Hematopoietic multipotent progenitor cell (in vitro differentiated cells): ENCODE measurements around the gene PTPRE. TPM values are rescaled to one million over a fixed set of nuclear protein-coding genes. Genes with fewer than 3 reads are reported as not detected.

Source experiments
- DNase-seq, 3 donors: peaks; one replicate each; pipeline ENCODE4 v3.0.0-alpha.2; 2011 to 2015; ENCODE audit warnings: low read depth in 2 of 3, low spot score in 2 of 3
- total RNA-seq: library from RNA; depleted of rRNA; stranded (reverse); fragments of >200 nt; gene quantifications from one replicate; pipeline ENCODE4 v1.2.3, GENCODE V29; 2012

PTPRE gene
- total RNA-seq, 1 donor = 86.2 TPM

- DNase-seq = no peak
Measured at GRCh38 chr10:127882391-127882790, 24.5 kb upstream of the PTPRE start.

GRCh38 chr10:127882801-127883459 lies 24.0 kb upstream of the PTPRE start:
- no peak for DNase-seq

- no peak for DNase-seq
Measured at GRCh38 chr10:127883516-127883915, 23.4 kb upstream of the PTPRE start.

GRCh38 chr10:127884501-127884900 lies 22.4 kb upstream of the PTPRE start:
- DNase-seq = no peak

- DNase-seq = no peak
Measured at GRCh38 chr10:127886371-127887051, 20.4 kb upstream of the PTPRE start.

GRCh38 chr10:127887541-127888415 lies 19.1 kb upstream of the PTPRE start:
- DNase-seq = no peak

GRCh38 chr10:127888521-127889312 lies 18.2 kb upstream of the PTPRE start:
- DNase-seq = no peak

- no peak for DNase-seq
Measured at GRCh38 chr10:127889605-127890195, 17.2 kb upstream of the PTPRE start.

GRCh38 chr10:127890216-127890615 lies 16.7 kb upstream of the PTPRE start:
- no peak for DNase-seq

- no peak for DNase-seq
Measured at GRCh38 chr10:127890832-127891334, 16.0 kb upstream of the PTPRE start.

GRCh38 chr10:127892743-127893142 lies 14.2 kb upstream of the PTPRE start, which contains the start of gene CLRN3:
Gene CLRN3, minus strand, starts transcription at chr10:127892941. Its CDS starts 157 bp downstream, at chr10:127892784.
- no peak for DNase-seq

GRCh38 chr10:127894146-127894545 lies 12.8 kb upstream of the PTPRE start:
- DNase-seq = no peak

GRCh38 chr10:127896590-127896989 lies 10.3 kb upstream of the PTPRE start:
- no peak for DNase-seq

- DNase-seq = no peak
Measured at GRCh38 chr10:127897177-127897576, 9.7 kb upstream of the PTPRE start.

- DNase-seq = peak in 1 of 3 donors; percentile 29
Measured at GRCh38 chr10:127899766-127900387, 7.0 kb upstream of the PTPRE start.

- no peak for DNase-seq
Measured at GRCh38 chr10:127903789-127904188, 3.1 kb upstream of the PTPRE start.

GRCh38 chr10:127904311-127905000 lies 2.4 kb upstream of the PTPRE start:
- no peak for DNase-seq

- DNase-seq = no peak
Measured at GRCh38 chr10:127905001-127905847, 1.7 kb upstream of the PTPRE start.
